ENCODE measurements around the gene KCNAB2. TPM values are rescaled to one million over a fixed set of nuclear protein-coding genes. Genes with fewer than 3 reads are reported as not detected.

The KCNAB2 gene
- total RNA-seq, 1 experiment from 2014 or later = 3.4 TPM

GRCh38 chr1:6090996-6091822 is 45.5 kb downstream of the KCNAB2 start:
- no peaks in the 10 kb centered on the region for H3K36me3 ChIP-seq
- H3K27me3 ChIP-seq (replicated peaks) = no peaks in the 10 kb centered on the region

DNA sequence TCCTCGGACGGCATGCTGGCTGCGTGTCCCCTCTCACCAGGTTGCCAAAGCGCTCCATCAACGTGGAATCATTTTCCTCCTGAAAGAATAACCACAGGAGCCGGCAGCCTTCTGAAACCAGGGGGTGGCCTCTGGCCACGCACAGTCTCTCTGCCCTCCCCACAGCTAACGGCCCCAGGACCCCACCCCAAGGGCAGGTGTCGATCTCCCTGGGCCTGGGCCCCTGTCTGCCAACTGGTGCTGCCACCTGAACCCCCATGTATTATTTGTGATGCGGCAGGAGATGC is 46.1 kb downstream of the KCNAB2 start:
- Histone ChIP-seq H3K27me3 (replicated peaks) (no peaks in the 10 kb centered on the region), H3K4me3 (no peak overlapping the region), H3K4me1 (replicated peaks) (no peaks in the 10 kb centered on the region), H3K36me3 (no peaks in the 10 kb centered on the region), H3K27ac (no peak overlapping the region), H3K9me3 (replicated peaks) (no peaks in the 10 kb centered on the region)
- no peak for DNase-seq (ENCODE audit: low read depth in 1 of 2, low spot score in 2 of 2)

More at GRCh38 chr1:6090996-6091822, 45.5 kb downstream of the KCNAB2 start:
- no peak for DNase-seq (ENCODE audit: low read depth in 1 of 2, low spot score in 2 of 2)
- Histone ChIP-seq H3K4me3 (no peak overlapping the region), H3K9me3 (replicated peaks) (no peaks in the 10 kb centered on the region), H3K27ac (no peak overlapping the region), H3K4me1 (replicated peaks) (no peaks in the 10 kb centered on the region)

DNA sequence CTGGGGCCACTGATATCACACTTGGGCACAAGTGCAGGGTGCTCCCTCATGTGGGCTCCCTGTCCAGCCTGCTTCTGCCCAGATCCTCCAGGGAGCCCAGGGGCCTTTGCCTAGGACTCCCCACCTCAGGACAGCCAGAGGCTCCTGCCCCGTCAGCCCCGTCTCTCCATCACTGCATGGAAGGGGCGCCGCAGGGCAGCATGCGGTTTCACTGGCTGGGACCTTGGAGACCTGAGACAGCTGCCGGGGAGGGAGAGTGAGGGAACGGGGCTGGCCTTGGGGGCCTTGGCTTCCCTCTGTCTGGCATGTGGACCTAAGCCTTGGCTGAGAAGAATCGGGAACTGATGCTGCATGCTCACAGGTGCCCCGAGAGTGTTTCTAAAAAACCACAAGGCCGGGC is 46.5 kb downstream of the KCNAB2 start:
- no peaks in the 10 kb centered on the region for H3K27me3 ChIP-seq (replicated peaks)
- no peaks in the 10 kb centered on the region for H3K4me1 ChIP-seq (replicated peaks)
- no peaks in the 10 kb centered on the region for H3K36me3 ChIP-seq
- no peak overlapping the region for H3K27ac ChIP-seq
- H3K9me3 ChIP-seq (replicated peaks) = no peaks in the 10 kb centered on the region
- no peak for DNase-seq (ENCODE audit: low read depth in 1 of 2, low spot score in 2 of 2)
- H3K4me3 ChIP-seq = no peak overlapping the region

DNA sequence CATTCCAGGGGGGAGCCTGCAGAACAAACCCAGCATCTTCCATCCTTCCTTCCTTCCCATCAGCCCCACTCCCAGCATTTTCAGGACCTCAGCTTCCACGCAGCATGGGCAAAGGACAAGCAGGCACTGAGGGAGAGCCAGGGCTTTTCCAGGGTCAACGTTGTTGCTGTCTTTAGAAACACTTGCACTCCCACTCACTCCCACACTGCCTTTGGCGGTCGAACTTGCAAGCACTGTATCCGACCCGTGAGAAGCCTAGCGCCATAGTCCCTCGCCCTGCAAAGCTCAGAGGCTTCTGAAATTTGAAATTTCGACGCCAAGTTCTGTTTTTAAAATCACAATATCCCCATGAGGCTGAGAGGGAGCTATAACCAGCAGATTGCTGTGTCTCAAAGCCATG is 47.4 kb downstream of the KCNAB2 start:
- Histone ChIP-seq H3K4me1 (replicated peaks) (peaks cover under 1% of the 10 kb centered on the region; the same call in 1 of the 2 replicates), H3K9me3 (replicated peaks) (no peaks in the 10 kb centered on the region), H3K4me3 (no peak overlapping the region), H3K36me3 (no peaks in the 10 kb centered on the region), H3K27me3 (replicated peaks) (no peaks in the 10 kb centered on the region), H3K27ac (no peak overlapping the region)
- no peak for DNase-seq (ENCODE audit: low read depth in 1 of 2, low spot score in 2 of 2)

GRCh38 chr1:6093611-6094010 is 47.9 kb downstream of the KCNAB2 start:
- no peak overlapping the region for H3K4me3 ChIP-seq
- DNase-seq (ENCODE audit: low read depth in 1 of 2, low spot score in 2 of 2) = no peak
- H3K36me3 ChIP-seq = no peaks in the 10 kb centered on the region
- no peak overlapping the region for H3K27ac ChIP-seq
- no peaks in the 10 kb centered on the region for H3K9me3 ChIP-seq (replicated peaks)
- H3K4me1 ChIP-seq (replicated peaks) = peaks cover 6% of the 10 kb centered on the region
- no peaks in the 10 kb centered on the region for H3K27me3 ChIP-seq (replicated peaks)

DNA sequence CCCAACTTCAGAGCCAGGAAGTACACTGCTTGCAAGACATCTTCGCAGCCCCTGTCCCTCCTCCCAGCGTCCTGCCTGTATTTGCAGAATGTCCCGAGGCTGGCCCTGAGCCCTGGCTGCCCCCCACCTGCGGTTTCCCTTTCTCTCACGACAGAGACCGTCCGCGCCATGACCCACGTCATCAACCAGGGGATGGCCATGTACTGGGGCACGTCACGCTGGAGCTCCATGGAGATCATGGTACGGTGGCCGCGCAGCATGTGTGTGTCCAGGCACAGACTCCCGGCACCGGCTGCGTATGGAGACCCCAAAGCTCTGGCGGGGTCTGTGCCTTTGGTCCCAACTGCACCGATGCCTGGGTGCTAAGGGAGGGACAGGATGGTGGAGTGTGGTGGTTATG is 48.6 kb downstream of the KCNAB2 start:
- H3K4me3 ChIP-seq = no peak overlapping the region
- no peaks in the 10 kb centered on the region for H3K27me3 ChIP-seq (replicated peaks)
- peaks cover 9% of the 10 kb centered on the region for H3K4me1 ChIP-seq (replicated peaks)
- H3K27ac ChIP-seq = no peak overlapping the region
- H3K9me3 ChIP-seq (replicated peaks) = no peaks in the 10 kb centered on the region
- no peaks in the 10 kb centered on the region for H3K36me3 ChIP-seq
- no peak for DNase-seq (ENCODE audit: low read depth in 1 of 2, low spot score in 2 of 2)

DNA sequence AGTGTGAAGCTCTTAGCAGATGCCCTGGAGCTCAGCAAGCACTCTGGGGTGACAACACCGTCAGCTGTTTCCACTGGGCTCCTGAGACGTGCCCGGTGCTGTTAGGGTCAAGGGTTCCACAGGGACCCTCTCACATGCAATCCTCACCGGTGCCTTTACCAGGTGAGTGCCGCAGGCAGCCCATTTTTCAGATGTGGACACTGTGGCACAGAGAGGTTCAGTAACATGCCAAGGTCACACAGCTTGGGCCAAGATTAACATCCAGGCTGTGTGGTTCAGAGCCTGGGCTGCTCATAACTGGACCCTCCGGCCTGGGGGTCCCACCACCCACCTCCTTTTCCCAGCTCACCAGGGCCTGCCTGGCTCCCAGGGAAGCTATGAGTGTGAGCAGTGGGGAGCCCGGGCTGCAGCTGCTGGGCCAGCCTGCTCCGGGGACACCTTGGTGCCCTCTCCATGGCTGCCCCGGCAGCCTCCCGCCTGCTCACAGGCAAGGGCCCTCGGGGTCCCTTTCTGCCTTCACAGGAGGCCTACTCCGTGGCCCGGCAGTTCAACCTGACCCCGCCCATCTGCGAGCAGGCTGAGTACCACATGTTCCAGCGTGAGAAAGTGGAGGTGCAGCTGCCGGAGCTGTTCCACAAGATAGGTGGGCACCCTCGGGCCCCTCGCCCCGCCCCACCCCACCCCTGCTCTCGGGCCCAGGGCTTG is 49.3 kb downstream of the KCNAB2 start:
- Histone ChIP-seq H3K4me3 (no peak overlapping the region), H3K27ac (no peak overlapping the region), H3K27me3 (replicated peaks) (no peaks in the 10 kb centered on the region), H3K36me3 (no peaks in the 10 kb centered on the region), H3K4me1 (replicated peaks) (peaks cover 9% of the 10 kb centered on the region), H3K9me3 (replicated peaks) (no peaks in the 10 kb centered on the region)
- no peak for DNase-seq (ENCODE audit: low read depth in 1 of 2, low spot score in 2 of 2)

DNA sequence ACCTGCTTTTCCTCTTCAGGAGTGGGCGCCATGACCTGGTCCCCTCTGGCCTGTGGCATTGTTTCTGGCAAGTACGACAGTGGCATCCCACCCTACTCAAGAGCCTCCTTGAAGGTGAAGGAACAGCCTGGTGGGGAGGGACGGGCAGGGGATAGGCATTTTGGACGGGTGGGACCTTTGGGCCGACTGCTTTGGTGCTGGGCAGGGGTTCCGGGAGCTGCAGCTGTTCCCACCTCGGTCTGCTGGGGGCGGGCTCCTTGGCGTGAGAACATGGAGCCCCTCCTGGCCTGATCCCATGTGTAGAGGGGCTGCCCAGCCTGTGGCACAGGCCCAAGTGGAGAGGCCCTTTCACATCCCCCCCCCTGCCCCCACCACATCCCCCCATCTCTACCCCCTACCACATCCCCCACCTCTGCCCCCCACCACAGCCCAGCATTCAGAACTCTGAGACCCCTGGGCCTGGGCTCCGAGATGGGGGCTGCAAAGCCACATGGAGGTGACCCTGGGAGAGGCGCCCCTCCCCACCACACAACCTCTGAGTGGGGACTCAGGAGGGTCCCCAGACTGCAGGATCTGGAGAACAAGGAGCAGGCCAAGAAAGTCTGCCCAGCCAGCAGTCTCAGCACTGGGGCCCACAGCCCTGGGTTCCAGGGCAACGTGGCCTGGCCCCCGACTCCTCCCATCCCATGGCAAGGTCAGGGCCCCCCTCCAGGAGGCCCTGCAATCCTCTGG is 50.0 kb downstream of the KCNAB2 start:
- H3K36me3 ChIP-seq = no peaks in the 10 kb centered on the region
- H3K27ac ChIP-seq = no peak overlapping the region
- no peak for DNase-seq (ENCODE audit: low read depth in 1 of 2, low spot score in 2 of 2)
- H3K9me3 ChIP-seq (replicated peaks) = no peaks in the 10 kb centered on the region
- peaks cover 9% of the 10 kb centered on the region for H3K4me1 ChIP-seq (replicated peaks)
- no peaks in the 10 kb centered on the region for H3K27me3 ChIP-seq (replicated peaks)
- no peak overlapping the region for H3K4me3 ChIP-seq

- Histone ChIP-seq H3K4me1 (replicated peaks) (peaks cover 9% of the 10 kb centered on the region), H3K4me3 (no peak overlapping the region), H3K27me3 (replicated peaks) (no peaks in the 10 kb centered on the region), H3K36me3 (no peaks in the 10 kb centered on the region), H3K27ac (no peak overlapping the region), H3K9me3 (replicated peaks) (no peaks in the 10 kb centered on the region)
- no peak for DNase-seq (ENCODE audit: low read depth in 1 of 2, low spot score in 2 of 2)
Measured at GRCh38 chr1:6096243-6097116, 50.8 kb downstream of the KCNAB2 start.

- no peak overlapping the region for H3K27ac ChIP-seq
- DNase-seq (ENCODE audit: low read depth in 1 of 2, low spot score in 2 of 2) = no peak
- no peaks in the 10 kb centered on the region for H3K36me3 ChIP-seq
- H3K9me3 ChIP-seq (replicated peaks) = no peaks in the 10 kb centered on the region
- H3K27me3 ChIP-seq (replicated peaks) = no peaks in the 10 kb centered on the region
- H3K4me3 ChIP-seq = no peak overlapping the region
- peaks cover 9% of the 10 kb centered on the region for H3K4me1 ChIP-seq (replicated peaks)
Measured at GRCh38 chr1:6097117-6097595, 51.5 kb downstream of the KCNAB2 start.

DNA sequence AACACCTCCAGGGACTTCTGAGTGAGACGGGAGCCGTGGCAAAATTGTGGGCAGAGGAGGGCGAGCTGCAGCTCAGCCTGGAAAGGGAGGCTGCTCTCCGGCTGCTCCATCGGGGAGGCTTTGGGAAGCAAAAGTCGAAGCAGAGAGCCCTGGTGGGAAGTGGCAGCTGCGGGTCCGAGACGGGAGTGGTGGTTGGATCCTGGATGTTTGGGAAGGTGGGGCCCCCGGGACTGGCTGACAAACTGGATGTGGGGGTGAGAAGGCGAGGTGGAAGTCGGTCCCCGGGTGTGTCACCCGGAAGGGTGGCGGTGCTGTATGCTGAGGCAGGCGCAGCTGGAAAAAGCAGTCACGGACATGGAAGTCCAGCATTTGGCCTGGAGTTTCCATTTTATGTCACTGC is 52.1 kb downstream of the KCNAB2 start:
- H3K27me3 ChIP-seq (replicated peaks) = no peaks in the 10 kb centered on the region
- H3K36me3 ChIP-seq = no peaks in the 10 kb centered on the region
- no peaks in the 10 kb centered on the region for H3K9me3 ChIP-seq (replicated peaks)
- DNase-seq (ENCODE audit: low read depth in 1 of 2, low spot score in 2 of 2) = no peak
- H3K4me1 ChIP-seq (replicated peaks) = peaks cover 9% of the 10 kb centered on the region
- H3K4me3 ChIP-seq = no peak overlapping the region
- H3K27ac ChIP-seq = no peak overlapping the region

DNA sequence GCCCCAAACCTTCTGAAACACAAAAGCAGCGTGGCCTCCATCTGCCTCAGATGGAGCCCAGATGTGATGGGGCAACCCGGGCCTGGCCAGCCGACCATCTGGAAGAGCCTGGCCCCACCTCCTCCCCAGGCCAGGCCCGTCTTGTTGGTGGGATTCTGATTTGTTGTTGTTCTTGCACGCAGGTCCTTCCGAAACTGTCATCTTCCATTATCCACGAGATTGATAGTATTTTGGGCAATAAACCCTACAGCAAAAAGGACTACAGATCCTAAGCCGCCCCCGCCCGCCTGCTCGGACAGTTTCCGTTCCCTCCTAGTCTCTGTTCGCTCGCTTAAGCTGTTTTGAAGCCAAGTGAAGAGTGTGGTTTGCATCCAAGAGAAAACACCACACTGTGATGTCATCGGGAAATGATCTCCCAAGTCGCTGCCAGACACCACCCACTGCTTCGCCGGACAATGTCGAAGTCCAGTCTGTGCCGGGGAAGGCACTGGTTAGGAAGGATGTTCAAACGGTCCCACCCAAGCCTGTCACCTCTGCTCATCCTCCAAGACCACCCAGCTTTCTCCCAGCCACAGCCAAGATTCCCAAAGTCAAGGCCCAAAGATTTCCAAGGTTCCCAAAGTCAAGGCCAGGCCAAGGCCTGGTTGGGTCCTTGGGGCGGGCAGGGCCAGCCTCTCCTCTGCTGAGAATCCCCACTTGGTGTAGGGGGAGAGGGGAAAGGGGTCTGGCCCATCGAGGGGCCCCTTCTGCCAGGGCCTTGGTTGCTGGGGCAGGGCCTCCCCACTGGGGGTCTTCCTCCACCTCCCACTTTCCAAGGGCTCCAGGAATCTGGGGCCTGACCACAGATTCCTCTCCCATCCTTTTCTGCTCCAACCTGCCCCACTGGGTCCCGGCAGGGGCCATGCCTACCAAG is 52.9 kb downstream of the KCNAB2 start:
- peak in 1 of 2 experiments; percentile 41 for DNase-seq (ENCODE audit: low read depth in 1 of 2, low spot score in 2 of 2)
- Histone ChIP-seq H3K4me1 (replicated peaks) (peaks cover 9% of the 10 kb centered on the region), H3K36me3 (no peaks in the 10 kb centered on the region), H3K4me3 (no peak overlapping the region), H3K9me3 (replicated peaks) (no peaks in the 10 kb centered on the region), H3K27me3 (replicated peaks) (no peaks in the 10 kb centered on the region), H3K27ac (no peak overlapping the region; the same call in 1 of the 2 replicates)
